HCT116 (cell line): ENCODE data around the gene HHIPL2. TPM values are rescaled to one million over a fixed set of nuclear protein-coding genes. Genes with fewer than 3 reads are reported as not detected.
"Not testable (repeated sequence)": the region's sequence is repeated elsewhere in the genome, so short reads cannot be mapped to it uniquely, and the experiment has no call there.

ENCODE experiments used
- ATAC-seq: fragments of 200-7000 bp; cut with Tn5 transposase; 2 replicates; pipeline ENCODE4 v1.9.1; 2020; ENCODE audit warnings: mild to moderate bottlenecking, moderate library complexity
- BruUV-seq: library from RNA; stranded (reverse); fragments of 400-500 nt; replicated peaks from 2 replicates; lab custom pipeline; 2021; lab: Mats Ljungman, UMichigan
- CTCF ChIA-PET: fragments of 300-600 bp; sonication (Branson Sonifier 250); formaldehyde crosslinking; loops from one replicate; lab custom pipeline; 2021; ENCODE audit warnings: antibody characterized with exemption; lab: Charles Lee
- POLR2A ChIA-PET: fragments of 300-600, 350-600 bp; sonication (Branson Sonifier 250); formaldehyde crosslinking; loops from one replicate; lab custom pipeline; 2021; ENCODE audit warnings: antibody characterized with exemption; lab: Charles Lee
- RAD21 ChIA-PET, 2 experiments: fragments of 300-600 bp; sonication (Branson Sonifier 250); formaldehyde crosslinking; loops; one replicate each; lab custom pipeline; 2023; ENCODE audit warnings: low total read pairs in 2 of 2; ENCODE audit not compliant: uncharacterized antibody in 2 of 2, unreplicated experiment in 2 of 2, low non-redundant PET in 1 of 2; lab: Charles Lee
- DNase-seq: peaks from one replicate; pipeline ENCODE4 v3.0.0-alpha.2; 2010; ENCODE audit warnings: low read depth, low spot score
- H2AFZ ChIP-seq: fragments of 200-600 bp; shearing (Covaris generic), sonication (generic); 2 replicates; pipeline ENCODE4 v1.6.1; 2017; ENCODE audit warnings: low read depth, mixed run types, mixed read lengths, antibody characterized with exemption, low read length; ENCODE audit not compliant: poor library complexity, severe bottlenecking
- H3K27ac ChIP-seq: 2 replicates; pipeline ENCODE4 v1.5.1; 2012; ENCODE audit warnings: low read depth, low read length
- H3K27me3 ChIP-seq: fragments of 200-600 bp; sonication (generic); 2 replicates; pipeline ENCODE4 v1.6.1; 2016; ENCODE audit warnings: mixed run types, low read length, mixed read lengths; ENCODE audit not compliant: insufficient read depth
- H3K36me3 ChIP-seq, 2 experiments: fragments of 200-500 bp in 1 of 2; fragments of 200-600 bp in 1 of 2; sonication (Bioruptor generic) in 1 of 2; sonication (generic) in 1 of 2; 2 replicates each; pipeline versions ENCODE4 v1.5.1 to v1.6.1; 2014 to 2016; ENCODE audit warnings: low read length in 2 of 2, inconsistent platforms in 1 of 2, mixed read lengths in 1 of 2, mixed run types in 1 of 2; ENCODE audit not compliant: insufficient read depth in 2 of 2, control insufficient read depth in 1 of 2
- H3K4me1 ChIP-seq, 2 experiments: fragments of 200-600 bp in 1 of 2; sonication (generic) in 1 of 2; 2 replicates each; pipeline versions ENCODE4 v1.5.1 to v1.6.1; 2012 to 2017; ENCODE audit warnings: low read length in 2 of 2, inconsistent platforms in 1 of 2, mild to moderate bottlenecking in 1 of 2, mixed read lengths in 1 of 2, mixed run types in 1 of 2, moderate library complexity in 1 of 2; ENCODE audit not compliant: insufficient read depth in 2 of 2, control insufficient read depth in 1 of 2
- H3K4me2 ChIP-seq: fragments of 200-600 bp; sonication (generic); 2 replicates; pipeline ENCODE4 v1.6.1; 2017; ENCODE audit warnings: mixed run types, low read length, mixed read lengths
- H3K4me3 ChIP-seq, 2 experiments: fragments of 200-600 bp in 1 of 2; sonication (generic) in 1 of 2; replicated peaks in 1 of 2; 2 replicates each; pipeline ENCODE4 v1.5.1; 2011 to 2016; ENCODE audit warnings: low read length in 2 of 2, control low read depth in 1 of 2, low read depth in 1 of 2, mild to moderate bottlenecking in 1 of 2, mixed read lengths in 1 of 2, mixed run types in 1 of 2
- H3K79me2 ChIP-seq: fragments of 200-600 bp; sonication (generic); 2 replicates; pipeline ENCODE4 v1.6.1; 2017; ENCODE audit warnings: mild to moderate bottlenecking, mixed run types, low read length, moderate library complexity, mixed read lengths; ENCODE audit not compliant: insufficient read depth
- H3K9ac ChIP-seq: fragments of 200-600 bp; sonication (generic); 2 replicates; pipeline ENCODE4 v1.6.1; 2016; ENCODE audit warnings: low read length, mixed read lengths
- H3K9me2 ChIP-seq: fragments of 200-600 bp; sonication (generic), shearing (Covaris generic); 2 replicates; pipeline ENCODE4 v1.6.1; 2017; ENCODE audit warnings: mixed run types, mild to moderate bottlenecking, moderate library complexity; ENCODE audit not compliant: insufficient read depth
- H3K9me3 ChIP-seq, 2 experiments: fragments of 200-500 bp in 1 of 2; fragments of 200-600 bp in 1 of 2; sonication (Bioruptor generic) in 1 of 2; sonication (generic) in 1 of 2; 2 replicates each; pipeline ENCODE4 v1.6.1; 2014 to 2017; ENCODE audit warnings: low read length in 2 of 2, mixed read lengths in 2 of 2, inconsistent platforms in 1 of 2, low read depth in 1 of 2, mild to moderate bottlenecking in 1 of 2, mixed run types in 1 of 2, moderate library complexity in 1 of 2; ENCODE audit not compliant: control insufficient read depth in 1 of 2, insufficient read depth in 1 of 2
- H4K20me1 ChIP-seq: fragments of 200-600 bp; sonication (generic), shearing (Covaris generic); 2 replicates; pipeline ENCODE4 v1.6.1; 2017; ENCODE audit warnings: mixed run types, mild to moderate bottlenecking, moderate library complexity; ENCODE audit not compliant: insufficient read depth
- intact Hi-C: fragments of 100-400 bp; cut with micrococcal nuclease; formaldehyde crosslinking; loops from 2 replicates; pipeline ENCODE4 v1.10.0; 2022
- total RNA-seq: library from RNA; stranded (reverse); gene quantifications from one replicate; pipeline ENCODE4 v1.2.1, GENCODE V29; 2021; ENCODE audit not compliant: unreplicated experiment

HHIPL2 gene
- total RNA-seq, 1 experiment from 2014 or later, result 0.27 TPM

DNA sequence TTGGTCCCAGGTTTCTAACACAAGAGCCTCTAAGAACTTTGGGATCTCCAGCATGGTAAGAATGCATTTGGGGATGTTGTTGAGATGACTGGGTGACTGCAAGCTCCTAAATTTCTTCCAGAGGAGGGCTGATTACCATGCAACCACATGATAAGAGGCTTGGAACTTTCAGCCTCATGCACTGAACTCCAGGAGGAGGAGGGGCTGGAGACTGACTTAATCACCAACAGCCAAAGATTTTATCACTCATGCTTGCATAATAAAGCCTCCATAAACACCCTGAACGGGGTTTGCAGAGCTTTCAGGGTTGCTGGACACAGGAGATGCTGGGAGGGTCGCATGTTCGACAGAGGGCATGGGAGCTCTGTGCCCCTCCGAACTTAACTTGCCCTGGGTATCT is 63.9 kb downstream of the HHIPL2 start:
- H3K4me2 ChIP-seq, intact Hi-C loops, DNase-seq, H3K36me3 ChIP-seq, ATAC-seq, POLR2A ChIA-PET, BruUV-seq, H3K27me3 ChIP-seq, H3K27ac ChIP-seq, H3K9me2 ChIP-seq, H3K4me3 ChIP-seq, H2AFZ ChIP-seq, H3K9ac ChIP-seq, CTCF ChIA-PET, H3K79me2 ChIP-seq, H3K9me3 ChIP-seq, H3K4me1 ChIP-seq, H4K20me1 ChIP-seq, RAD21 ChIA-PET: not testable (repeated sequence)

DNA sequence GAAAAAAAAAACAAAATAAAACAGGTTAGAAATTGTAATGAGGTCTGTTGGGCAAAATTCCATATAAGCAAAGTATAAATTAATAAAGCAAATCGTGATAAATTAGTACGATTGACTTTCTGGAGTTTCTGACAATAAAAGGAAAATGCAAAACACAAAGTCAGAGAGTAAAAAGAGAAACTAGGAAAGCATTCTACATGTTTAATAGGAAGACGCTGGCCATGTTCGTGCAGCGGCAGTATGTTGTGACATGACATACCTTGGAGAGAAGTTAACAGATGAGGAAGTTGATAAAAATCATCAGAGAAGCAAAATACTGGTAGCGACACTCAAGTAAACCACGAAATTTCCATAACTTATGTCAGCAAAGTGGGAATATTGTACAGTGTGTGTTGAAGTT is 68.3 kb downstream of the HHIPL2 start:
- H2AFZ ChIP-seq, H3K4me1 ChIP-seq, H3K36me3 ChIP-seq, H3K27me3 ChIP-seq, ATAC-seq, H3K9ac ChIP-seq, RAD21 ChIA-PET, POLR2A ChIA-PET, H3K4me3 ChIP-seq, DNase-seq, CTCF ChIA-PET, H4K20me1 ChIP-seq, H3K79me2 ChIP-seq, H3K4me2 ChIP-seq, H3K27ac ChIP-seq, H3K9me3 ChIP-seq, intact Hi-C loops, H3K9me2 ChIP-seq, BruUV-seq: not testable (repeated sequence)

DNA sequence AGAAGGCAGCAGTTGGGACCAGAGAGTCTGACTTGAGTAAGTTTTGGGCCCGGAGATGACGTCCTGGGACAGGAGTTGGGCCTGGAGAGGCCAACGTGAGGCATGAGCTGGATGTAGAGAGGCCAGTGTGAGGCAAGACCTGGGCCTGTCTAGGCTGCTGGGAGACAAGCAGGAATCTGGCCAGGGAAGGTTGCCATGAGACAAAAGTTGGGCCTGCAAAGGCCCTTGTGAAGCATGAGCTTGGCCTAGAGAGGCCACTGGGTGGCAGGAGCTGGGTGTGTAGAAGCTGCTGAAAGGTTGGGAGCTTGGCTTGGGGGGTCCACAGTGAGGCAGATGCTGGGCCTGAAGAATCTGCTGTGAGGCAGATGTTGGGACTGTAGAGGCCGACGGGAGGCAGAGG is 71.5 kb downstream of the HHIPL2 start:
- H3K4me2 ChIP-seq, POLR2A ChIA-PET, H3K4me3 ChIP-seq, H3K79me2 ChIP-seq, DNase-seq, BruUV-seq, H2AFZ ChIP-seq, H3K27ac ChIP-seq, intact Hi-C loops, H3K9me3 ChIP-seq, H3K36me3 ChIP-seq, CTCF ChIA-PET, H3K9ac ChIP-seq, H3K27me3 ChIP-seq, RAD21 ChIA-PET, H3K9me2 ChIP-seq, H3K4me1 ChIP-seq, H4K20me1 ChIP-seq, ATAC-seq: not testable (repeated sequence)

DNA sequence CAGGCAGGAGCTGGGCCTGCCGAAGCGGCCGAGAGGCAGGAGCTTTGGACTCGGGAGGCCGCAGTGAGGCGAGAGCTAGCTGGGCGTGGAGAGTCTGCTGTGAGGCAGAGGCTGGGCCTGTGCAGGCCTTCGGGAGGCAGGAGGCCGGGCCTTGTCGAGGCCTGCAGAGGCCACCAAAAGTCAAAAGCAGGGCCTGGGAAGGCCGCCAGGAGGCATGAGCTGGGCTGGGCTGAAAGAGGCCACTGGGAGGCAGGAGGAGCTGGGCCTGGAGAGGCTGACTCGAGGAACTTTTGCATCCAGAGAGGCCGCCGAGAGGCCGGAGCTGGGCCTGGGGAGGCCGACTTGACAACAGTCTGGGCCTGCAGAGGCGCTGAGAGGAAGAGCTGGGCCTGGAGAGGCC is 74.2 kb downstream of the HHIPL2 start:
- H3K9ac ChIP-seq, DNase-seq, H3K36me3 ChIP-seq, H3K27ac ChIP-seq, H3K79me2 ChIP-seq, H3K4me2 ChIP-seq, H2AFZ ChIP-seq, H4K20me1 ChIP-seq, H3K27me3 ChIP-seq, H3K4me3 ChIP-seq, H3K9me2 ChIP-seq, H3K4me1 ChIP-seq, BruUV-seq, ATAC-seq, RAD21 ChIA-PET, intact Hi-C loops, H3K9me3 ChIP-seq, POLR2A ChIA-PET: not testable (repeated sequence)
- CTCF ChIA-PET, result interaction anchor here (1.5 kb wide), 1 partner anchor 9 kb away, joined by 3 read pairs; no protein-coding TSS in a partner anchor
